GM23338 (cell line): ENCODE results near the gene EDIL3.

ENCODE experiments used
- EZH2 ChIP-seq: fragments of 200-600 bp; sonication (generic); IDR thresholded peaks from one replicate; pipeline ENCODE4 v1.8.0; 2017; ENCODE audit warnings: antibody characterized with exemption, mild to moderate bottlenecking, low read depth; ENCODE audit not compliant: unreplicated experiment
- EZH2phosphoT487 ChIP-seq: fragments of 200-600 bp; sonication (generic); IDR thresholded peaks from one replicate; pipeline ENCODE4 v1.8.1; 2018; ENCODE audit warnings: antibody characterized with exemption; ENCODE audit not compliant: unreplicated experiment
- JUNB ChIP-seq: IDR thresholded peaks from one replicate; pipeline ENCODE4 v1.6.1; 2016; ENCODE audit warnings: antibody characterized with exemption; ENCODE audit not compliant: unreplicated experiment
- POLR2AphosphoS5 ChIP-seq: IDR thresholded peaks from 2 replicates; pipeline ENCODE4 v1.6.1; 2016; ENCODE audit warnings: antibody characterized with exemption, low read depth
- ZNF331 ChIP-seq: fragments of 250-450 bp; sonication (Bioruptor Pico); IDR thresholded peaks from 2 replicates; pipeline ENCODE4 v1.5.0; 2020; ENCODE audit warnings: low read depth, mild to moderate bottlenecking, moderate library complexity
- TF ChIP-seq, protein P1 (sequence below), 2 experiments: fragments of 200-600 bp in 1 of 2; sonication (generic) in 1 of 2; conservative IDR thresholded peaks; 2 replicates each; pipeline versions ENCODE4 v1.5.1 to v1.6.1; 2016 to 2017; ENCODE audit warnings: antibody characterized with exemption in 2 of 2, low read depth in 2 of 2, mild to moderate bottlenecking in 2 of 2, moderate library complexity in 1 of 2
- TF ChIP-seq, protein P2 (sequence below): IDR thresholded peaks from 2 replicates; pipeline ENCODE4 v1.6.1; 2016; ENCODE audit warnings: antibody characterized with exemption
- TF ChIP-seq, protein P3 (sequence below): IDR thresholded peaks from one replicate; pipeline ENCODE4 v1.6.1; 2018; ENCODE audit warnings: antibody characterized with exemption; ENCODE audit not compliant: unreplicated experiment

DNA sequence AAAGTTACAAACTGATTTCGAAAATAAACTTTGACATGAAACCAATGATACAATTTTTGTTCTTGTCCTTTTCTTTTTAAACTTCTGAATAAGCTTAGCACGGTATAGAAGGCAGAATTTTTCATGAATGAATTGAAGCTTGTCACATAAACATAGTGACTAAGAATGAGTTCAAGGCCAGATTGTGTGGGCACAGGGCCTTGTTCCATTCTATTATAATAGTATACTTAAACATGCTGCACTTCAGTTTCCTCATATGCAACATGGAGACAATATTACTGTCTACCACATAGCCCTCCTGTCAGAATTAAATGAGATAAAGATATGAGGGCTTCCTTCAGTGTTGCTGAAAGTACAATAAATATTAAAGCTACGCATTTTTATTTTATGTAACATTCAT is 459.8 kb downstream of the EDIL3 start:
- TF ChIP-seq, protein P1, sequence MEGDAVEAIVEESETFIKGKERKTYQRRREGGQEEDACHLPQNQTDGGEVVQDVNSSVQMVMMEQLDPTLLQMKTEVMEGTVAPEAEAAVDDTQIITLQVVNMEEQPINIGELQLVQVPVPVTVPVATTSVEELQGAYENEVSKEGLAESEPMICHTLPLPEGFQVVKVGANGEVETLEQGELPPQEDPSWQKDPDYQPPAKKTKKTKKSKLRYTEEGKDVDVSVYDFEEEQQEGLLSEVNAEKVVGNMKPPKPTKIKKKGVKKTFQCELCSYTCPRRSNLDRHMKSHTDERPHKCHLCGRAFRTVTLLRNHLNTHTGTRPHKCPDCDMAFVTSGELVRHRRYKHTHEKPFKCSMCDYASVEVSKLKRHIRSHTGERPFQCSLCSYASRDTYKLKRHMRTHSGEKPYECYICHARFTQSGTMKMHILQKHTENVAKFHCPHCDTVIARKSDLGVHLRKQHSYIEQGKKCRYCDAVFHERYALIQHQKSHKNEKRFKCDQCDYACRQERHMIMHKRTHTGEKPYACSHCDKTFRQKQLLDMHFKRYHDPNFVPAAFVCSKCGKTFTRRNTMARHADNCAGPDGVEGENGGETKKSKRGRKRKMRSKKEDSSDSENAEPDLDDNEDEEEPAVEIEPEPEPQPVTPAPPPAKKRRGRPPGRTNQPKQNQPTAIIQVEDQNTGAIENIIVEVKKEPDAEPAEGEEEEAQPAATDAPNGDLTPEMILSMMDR (conservative IDR thresholded peaks at IDR 0.05; ENCODE audit: low read depth in 2 of 2) = no peak
- TF ChIP-seq EZH2 (no peak), EZH2phosphoT487 (no peak), POLR2AphosphoS5 (no peak), JUNB (no peak), ZNF331 (CRISPR knock-in tag) (no peak)
- TF ChIP-seq, protein P2, sequence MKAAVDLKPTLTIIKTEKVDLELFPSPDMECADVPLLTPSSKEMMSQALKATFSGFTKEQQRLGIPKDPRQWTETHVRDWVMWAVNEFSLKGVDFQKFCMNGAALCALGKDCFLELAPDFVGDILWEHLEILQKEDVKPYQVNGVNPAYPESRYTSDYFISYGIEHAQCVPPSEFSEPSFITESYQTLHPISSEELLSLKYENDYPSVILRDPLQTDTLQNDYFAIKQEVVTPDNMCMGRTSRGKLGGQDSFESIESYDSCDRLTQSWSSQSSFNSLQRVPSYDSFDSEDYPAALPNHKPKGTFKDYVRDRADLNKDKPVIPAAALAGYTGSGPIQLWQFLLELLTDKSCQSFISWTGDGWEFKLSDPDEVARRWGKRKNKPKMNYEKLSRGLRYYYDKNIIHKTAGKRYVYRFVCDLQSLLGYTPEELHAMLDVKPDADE = no peak
- TF ChIP-seq, protein P3, sequence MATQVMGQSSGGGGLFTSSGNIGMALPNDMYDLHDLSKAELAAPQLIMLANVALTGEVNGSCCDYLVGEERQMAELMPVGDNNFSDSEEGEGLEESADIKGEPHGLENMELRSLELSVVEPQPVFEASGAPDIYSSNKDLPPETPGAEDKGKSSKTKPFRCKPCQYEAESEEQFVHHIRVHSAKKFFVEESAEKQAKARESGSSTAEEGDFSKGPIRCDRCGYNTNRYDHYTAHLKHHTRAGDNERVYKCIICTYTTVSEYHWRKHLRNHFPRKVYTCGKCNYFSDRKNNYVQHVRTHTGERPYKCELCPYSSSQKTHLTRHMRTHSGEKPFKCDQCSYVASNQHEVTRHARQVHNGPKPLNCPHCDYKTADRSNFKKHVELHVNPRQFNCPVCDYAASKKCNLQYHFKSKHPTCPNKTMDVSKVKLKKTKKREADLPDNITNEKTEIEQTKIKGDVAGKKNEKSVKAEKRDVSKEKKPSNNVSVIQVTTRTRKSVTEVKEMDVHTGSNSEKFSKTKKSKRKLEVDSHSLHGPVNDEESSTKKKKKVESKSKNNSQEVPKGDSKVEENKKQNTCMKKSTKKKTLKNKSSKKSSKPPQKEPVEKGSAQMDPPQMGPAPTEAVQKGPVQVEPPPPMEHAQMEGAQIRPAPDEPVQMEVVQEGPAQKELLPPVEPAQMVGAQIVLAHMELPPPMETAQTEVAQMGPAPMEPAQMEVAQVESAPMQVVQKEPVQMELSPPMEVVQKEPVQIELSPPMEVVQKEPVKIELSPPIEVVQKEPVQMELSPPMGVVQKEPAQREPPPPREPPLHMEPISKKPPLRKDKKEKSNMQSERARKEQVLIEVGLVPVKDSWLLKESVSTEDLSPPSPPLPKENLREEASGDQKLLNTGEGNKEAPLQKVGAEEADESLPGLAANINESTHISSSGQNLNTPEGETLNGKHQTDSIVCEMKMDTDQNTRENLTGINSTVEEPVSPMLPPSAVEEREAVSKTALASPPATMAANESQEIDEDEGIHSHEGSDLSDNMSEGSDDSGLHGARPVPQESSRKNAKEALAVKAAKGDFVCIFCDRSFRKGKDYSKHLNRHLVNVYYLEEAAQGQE = no peak
